AG10803 (cell line): ENCODE results near the gene RBM20.
A peak's percentile ranks its signal among the peaks of the same experiment; 100 is the strongest.

ENCODE experiments used
- DNase-seq: peaks from one replicate; pipeline ENCODE4 v3.0.0; 2010; ENCODE audit warnings: low read depth
- H3K4me3 ChIP-seq: 2 replicates; pipeline ENCODE4 v1.5.1; 2011; ENCODE audit warnings: mild to moderate bottlenecking, low read length, control low read depth
- CTCF ChIP-seq: conservative IDR thresholded peaks from 2 replicates; pipeline ENCODE4 v1.5.1; 2011; ENCODE audit warnings: mild to moderate bottlenecking, low read length, control low read depth, inconsistent platforms

The RBM20 gene

GRCh38 chr10:110812583-110812982 lies 168.4 kb downstream of the RBM20 start:
- no peak for DNase-seq
- TF ChIP-seq CTCF = no peak
- H3K4me3 ChIP-seq = no peak overlapping the region

DNA sequence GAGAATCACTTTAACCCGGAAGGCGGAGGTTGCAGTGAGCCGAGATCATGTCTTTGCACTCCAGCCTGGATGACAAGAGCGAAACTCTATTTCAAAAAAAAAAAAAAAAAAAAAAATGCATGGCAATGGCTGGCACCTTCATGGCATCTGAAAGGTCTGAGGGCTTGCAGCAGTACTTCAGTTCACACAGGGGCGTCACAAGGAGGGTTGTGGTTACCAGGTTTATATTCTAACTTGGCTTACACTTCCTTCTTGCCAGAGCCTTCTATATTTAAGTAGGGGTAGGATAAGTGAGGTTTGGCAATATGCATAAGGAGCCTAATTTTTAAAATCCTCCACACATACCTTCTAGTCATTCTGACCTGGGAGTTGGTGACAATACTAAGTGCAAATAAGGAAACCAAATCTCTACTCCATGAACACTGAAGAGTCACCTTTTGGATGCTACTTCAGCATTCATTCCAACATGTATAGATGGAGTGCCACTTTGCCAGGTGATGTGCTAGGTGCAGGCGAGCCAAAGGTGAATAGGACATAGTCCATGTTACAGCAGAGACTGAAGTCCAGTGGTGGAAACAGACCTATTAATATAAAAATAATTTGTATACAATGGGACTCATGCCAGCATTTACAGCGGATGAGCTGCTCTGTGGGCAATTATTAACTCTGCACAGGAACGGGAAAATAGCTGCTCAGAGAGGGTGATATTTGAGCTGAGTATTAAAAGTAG lies 169.8 kb downstream of the RBM20 start:
- no peak for TF ChIP-seq CTCF
- no peak overlapping the region for H3K4me3 ChIP-seq
- DNase-seq = no peak

DNA sequence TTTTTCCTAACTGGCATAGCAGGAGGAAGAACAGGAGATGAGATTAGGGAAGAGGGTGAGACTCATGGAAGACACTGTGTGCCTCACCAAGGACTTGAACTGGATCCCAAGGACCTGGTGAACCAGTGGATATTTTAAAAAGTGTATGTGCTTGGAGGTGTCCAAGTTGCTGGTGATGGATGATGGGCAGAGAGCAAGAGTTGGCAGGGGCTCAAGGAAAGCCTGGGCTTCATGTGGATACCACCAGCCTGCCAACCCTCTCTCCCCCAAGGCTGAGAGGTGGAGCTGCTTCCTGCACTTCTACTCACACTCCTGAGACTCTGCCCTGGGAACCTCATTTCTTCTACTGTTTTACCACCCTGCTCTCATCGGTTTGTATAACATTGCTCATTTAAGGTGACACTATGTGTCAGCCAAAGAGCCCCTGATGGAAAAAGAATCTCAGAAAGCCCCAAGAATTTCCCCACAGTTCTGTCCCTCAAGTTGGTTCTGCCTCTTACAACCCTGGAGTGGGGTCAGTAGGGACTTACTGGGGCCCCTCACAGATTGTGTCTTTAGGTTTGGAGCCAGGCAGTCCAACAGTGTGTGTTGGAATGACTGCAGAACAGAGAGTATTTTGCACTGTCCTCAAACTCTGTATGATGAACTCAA lies 171.3 kb downstream of the RBM20 start:
- DNase-seq = no peak
- TF ChIP-seq CTCF = no peak
- H3K4me3 ChIP-seq = no peak overlapping the region

GRCh38 chr10:110817614-110818013 lies 173.5 kb downstream of the RBM20 start:
- TF ChIP-seq CTCF = no peak
- no peak for DNase-seq
- no peak overlapping the region for H3K4me3 ChIP-seq

DNA sequence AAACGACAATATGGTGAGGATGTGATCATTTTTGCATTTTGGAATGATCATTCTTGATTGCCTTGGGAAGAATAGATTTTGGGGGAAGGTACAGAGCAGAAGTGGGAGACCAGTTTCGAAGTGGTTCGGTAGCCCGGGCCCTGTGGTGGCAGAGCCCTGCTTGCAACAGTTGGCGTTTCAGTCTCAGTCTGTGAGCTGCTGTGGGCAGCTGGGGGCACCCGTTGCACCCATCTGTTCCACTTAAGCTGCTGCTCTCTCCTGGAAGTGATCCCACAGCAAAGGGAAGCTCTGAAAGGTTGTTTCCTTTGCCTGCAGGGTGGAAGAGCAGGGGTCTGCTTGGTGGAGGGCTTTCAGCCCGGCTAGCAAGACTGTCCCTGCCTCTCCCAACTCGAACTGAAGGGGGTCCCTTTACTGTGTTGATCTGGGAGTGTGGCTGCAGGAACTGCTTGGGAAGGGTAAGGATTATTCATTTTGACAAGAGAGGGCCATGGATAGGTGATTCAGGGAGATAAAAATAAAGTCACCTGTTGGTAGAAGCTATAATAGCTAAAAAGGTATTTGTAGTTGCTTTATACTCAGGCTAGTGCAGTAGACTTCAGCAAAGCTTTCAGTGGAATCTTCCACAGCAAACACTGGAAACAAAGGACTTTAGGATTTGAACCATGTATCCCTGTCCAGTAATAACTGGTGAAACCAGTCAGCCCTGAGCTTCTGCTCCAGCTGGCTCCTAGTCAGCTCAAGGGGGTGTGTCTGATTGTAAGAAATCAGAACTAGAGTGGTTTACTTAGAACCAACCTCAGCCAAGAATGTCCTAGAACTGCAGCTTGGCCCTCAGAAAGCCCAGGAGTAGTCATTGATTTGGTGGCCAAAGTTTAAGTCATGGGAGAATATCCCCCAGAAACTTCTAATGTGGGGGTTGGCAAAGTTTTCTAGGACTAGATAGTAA lies 174.4 kb downstream of the RBM20 start:
- TF ChIP-seq CTCF = no peak
- DNase-seq = no peak
- no peak overlapping the region for H3K4me3 ChIP-seq

DNA sequence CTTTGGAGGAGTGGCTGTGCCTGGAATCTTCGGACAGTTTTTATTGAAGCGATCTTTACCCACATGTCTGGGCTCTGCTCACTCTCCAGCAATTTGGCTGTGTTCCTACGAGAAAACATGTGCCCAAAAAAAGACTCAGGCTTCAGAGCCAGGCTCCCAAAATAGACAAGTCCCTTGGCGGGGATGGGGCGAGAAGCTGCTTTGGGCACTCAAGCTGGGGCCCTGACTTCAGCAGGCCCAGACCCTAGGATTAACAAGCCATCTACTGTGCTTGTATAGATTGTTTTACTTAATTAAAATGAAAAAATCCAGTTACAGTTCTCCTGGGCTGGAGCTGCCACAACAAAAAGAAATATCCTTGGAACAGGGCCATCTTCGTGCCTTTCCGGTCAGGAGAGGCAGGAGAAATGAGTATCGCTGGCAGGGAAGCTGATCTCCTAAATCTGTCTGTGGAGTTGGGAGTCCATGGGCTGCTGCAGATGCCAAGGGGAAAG lies 176.2 kb downstream of the RBM20 start:
- DNase-seq = peak; percentile 67
- no peak for TF ChIP-seq CTCF
- H3K4me3 ChIP-seq = no peak overlapping the region
